Stimulated activated CD4-positive, alpha-beta T cell treated with anti-CD3 and anti-CD28 coated beads, Interleukin-15, amount 100 ng/mL, for 1 hour (primary cell): ENCODE data around the gene SYTL2.
A peak's percentile ranks its signal among the peaks of the same experiment; 100 is the strongest.

ENCODE experiments used
- DNase-seq, 2 donors: peaks; one replicate each; pipeline ENCODE4 v3.0.0-alpha.2; 2020; ENCODE audit warnings: low read depth in 1 of 2, low spot score in 1 of 2

The SYTL2 gene

GRCh38 chr11:85827748-85828639 is 17.1 kb upstream of the SYTL2 start:
- no peak for DNase-seq

GRCh38 chr11:85826116-85826855 is 15.3 kb upstream of the SYTL2 start:
- no peak for DNase-seq

GRCh38 chr11:85825616-85826015 is 14.7 kb upstream of the SYTL2 start:
- no peak for DNase-seq

- peak in 1 of 2 donors; percentile 35 for DNase-seq
These were observed 12.9 kb upstream of the SYTL2 start for GRCh38 chr11:85823816-85824215.

- DNase-seq: no peak
These were observed 11.9 kb upstream of the SYTL2 start for GRCh38 chr11:85822814-85823213.

GRCh38 chr11:85821636-85822035 is 10.7 kb upstream of the SYTL2 start:
- no peak for DNase-seq

GRCh38 chr11:85819441-85819840 is 8.5 kb upstream of the SYTL2 start:
- no peak for DNase-seq

GRCh38 chr11:85815186-85815931 is 4.4 kb upstream of the SYTL2 start:
- no peak for DNase-seq

- no peak for DNase-seq
These were observed 2.8 kb upstream of the SYTL2 start for GRCh38 chr11:85813721-85814120.

GRCh38 chr11:85811624-85812023 is 683 bp upstream of the SYTL2 start:
- DNase-seq: no peak

- no peak for DNase-seq
These were observed 445 bp downstream of the SYTL2 start for GRCh38 chr11:85810521-85810870.

GRCh38 chr11:85809863-85810262 is 1.1 kb downstream of the SYTL2 start:
- no peak for DNase-seq

- no peak for DNase-seq
These were observed 1.8 kb downstream of the SYTL2 start for GRCh38 chr11:85809191-85809590.

- no peak for DNase-seq
These were observed 4.1 kb downstream of the SYTL2 start for GRCh38 chr11:85806876-85807275.

- no peak for DNase-seq
These were observed 4.9 kb downstream of the SYTL2 start for GRCh38 chr11:85806016-85806415.

GRCh38 chr11:85805387-85805786 is 5.6 kb downstream of the SYTL2 start:
- DNase-seq: no peak

GRCh38 chr11:85803920-85804319 is 7.0 kb downstream of the SYTL2 start:
- no peak for DNase-seq

GRCh38 chr11:85803303-85803702 is 7.6 kb downstream of the SYTL2 start:
- no peak for DNase-seq

GRCh38 chr11:85801527-85801926 is 9.4 kb downstream of the SYTL2 start:
- DNase-seq: no peak

GRCh38 chr11:85800595-85801342 is 10.2 kb downstream of the SYTL2 start:
- DNase-seq: no peak

- no peak for DNase-seq
These were observed 11.8 kb downstream of the SYTL2 start for GRCh38 chr11:85799142-85799541.
